Skeletal muscle satellite cell (primary cell): ENCODE results near the gene LGALS9.
"Not testable (repeated sequence)": the region's sequence is repeated elsewhere in the genome, so short reads cannot be mapped to it uniquely, and the experiment has no call there.

Source experiments
- H3K27me3 ChIP-seq: 2 replicates; pipeline ENCODE4 v1.7.0; 2013; ENCODE audit warnings: low read length; ENCODE audit not compliant: control insufficient read depth, insufficient read depth
- H3K36me3 ChIP-seq: 2 replicates; pipeline ENCODE4 v1.7.0; 2013; ENCODE audit warnings: mild to moderate bottlenecking, control low read depth, low read length; ENCODE audit not compliant: insufficient read depth
- H3K4me1 ChIP-seq: 2 replicates; pipeline ENCODE4 v1.7.0; 2013; ENCODE audit warnings: low read length; ENCODE audit not compliant: control insufficient read depth, insufficient read depth
- H3K4me2 ChIP-seq: 2 replicates; pipeline ENCODE4 v1.7.0; 2013; ENCODE audit warnings: mild to moderate bottlenecking, low read length
- H3K4me3 ChIP-seq: 2 replicates; pipeline ENCODE4 v1.7.0; 2013; ENCODE audit warnings: low read length
- H3K9ac ChIP-seq: 2 replicates; pipeline ENCODE4 v1.7.0; 2013; ENCODE audit warnings: mild to moderate bottlenecking, low read depth, low read length, moderate library complexity
- H3K9me3 ChIP-seq: replicated peaks from 2 replicates; pipeline ENCODE4 v1.7.0; 2013; ENCODE audit warnings: mild to moderate bottlenecking, control low read depth, low read length

The LGALS9 gene

GRCh38 chr17:27620721-27621120 lies 10.3 kb upstream of the LGALS9 start:
- no peak overlapping the region for H3K4me3 ChIP-seq
- H3K9ac ChIP-seq, result no peak overlapping the region
- H3K4me1 ChIP-seq, result no peaks in the 10 kb centered on the region
- peaks cover 5% of the 10 kb centered on the region for H3K27me3 ChIP-seq
- no peaks in the 10 kb centered on the region for H3K9me3 ChIP-seq
- no peak overlapping the region for H3K4me2 ChIP-seq
- H3K36me3 ChIP-seq, result no peaks in the 10 kb centered on the region

DNA sequence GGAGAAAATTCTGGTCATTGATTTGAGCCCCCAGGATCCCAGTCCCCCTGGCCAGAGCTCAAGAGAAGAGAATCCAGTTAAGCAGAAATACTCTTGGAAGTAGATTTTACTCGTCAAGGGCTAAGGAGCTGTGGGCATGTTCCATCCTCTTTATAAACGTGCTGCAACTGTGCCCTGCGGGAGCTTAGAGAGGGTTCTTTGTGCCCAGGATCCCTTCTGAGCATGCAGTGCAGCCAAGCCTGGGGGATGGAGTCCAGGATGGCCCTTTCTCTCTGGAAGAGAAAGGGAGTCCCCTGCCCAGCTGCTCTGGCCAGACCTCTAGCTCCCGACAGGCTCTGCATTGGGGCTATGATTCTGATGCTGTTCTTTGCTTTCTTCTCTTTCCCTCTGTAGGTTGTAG lies 9.5 kb upstream of the LGALS9 start:
- Histone ChIP-seq H3K4me3 (no peak overlapping the region), H3K27me3 (peaks cover 5% of the 10 kb centered on the region), H3K9ac (no peak overlapping the region), H3K9me3 (no peaks in the 10 kb centered on the region), H3K4me1 (no peaks in the 10 kb centered on the region), H3K36me3 (no peaks in the 10 kb centered on the region), H3K4me2 (no peak overlapping the region)

- Histone ChIP-seq H3K36me3 (no peaks in the 10 kb centered on the region), H3K9ac (no peak overlapping the region), H3K4me1 (no peaks in the 10 kb centered on the region)
Observed at GRCh38 chr17:27621942-27622559, 8.9 kb upstream of the LGALS9 start.

GRCh38 chr17:27622986-27623385 lies 8.0 kb upstream of the LGALS9 start:
- no peaks in the 10 kb centered on the region for H3K36me3 ChIP-seq
- H3K4me3 ChIP-seq, result no peak overlapping the region
- H3K4me2 ChIP-seq, result no peak overlapping the region
- H3K27me3 ChIP-seq, result peaks cover 5% of the 10 kb centered on the region
- no peaks in the 10 kb centered on the region for H3K4me1 ChIP-seq
- no peak overlapping the region for H3K9ac ChIP-seq
- H3K9me3 ChIP-seq, result no peaks in the 10 kb centered on the region

More at GRCh38 chr17:27621942-27622559, 8.9 kb upstream of the LGALS9 start:
- Histone ChIP-seq H3K27me3 (peaks cover 5% of the 10 kb centered on the region), H3K9me3 (no peaks in the 10 kb centered on the region), H3K4me3 (no peak overlapping the region), H3K4me2 (no peak overlapping the region)

DNA sequence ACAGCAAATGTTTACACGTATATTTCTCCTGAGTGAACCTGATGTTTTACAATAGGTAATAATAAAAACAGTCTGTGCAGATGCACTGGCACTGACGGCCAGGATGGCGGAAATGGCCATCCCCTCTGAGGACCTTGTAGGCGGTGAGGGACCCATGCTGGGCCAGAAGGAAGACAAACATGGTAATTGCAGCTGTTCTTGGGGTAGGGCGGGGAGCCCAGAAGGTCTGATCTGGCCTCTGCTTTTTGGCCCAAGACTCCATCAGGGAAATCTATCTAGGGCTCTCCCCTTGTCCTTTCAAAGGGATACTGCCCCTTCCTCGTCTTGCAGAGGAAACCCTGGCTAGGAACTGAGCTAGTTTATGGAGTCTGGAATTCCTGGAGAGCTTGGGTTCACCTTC lies 7.4 kb upstream of the LGALS9 start:
- no peak overlapping the region for H3K4me2 ChIP-seq
- no peaks in the 10 kb centered on the region for H3K9me3 ChIP-seq
- no peaks in the 10 kb centered on the region for H3K36me3 ChIP-seq
- H3K4me1 ChIP-seq, result no peaks in the 10 kb centered on the region
- no peak overlapping the region for H3K9ac ChIP-seq
- peaks cover 5% of the 10 kb centered on the region for H3K27me3 ChIP-seq
- H3K4me3 ChIP-seq, result no peak overlapping the region

DNA sequence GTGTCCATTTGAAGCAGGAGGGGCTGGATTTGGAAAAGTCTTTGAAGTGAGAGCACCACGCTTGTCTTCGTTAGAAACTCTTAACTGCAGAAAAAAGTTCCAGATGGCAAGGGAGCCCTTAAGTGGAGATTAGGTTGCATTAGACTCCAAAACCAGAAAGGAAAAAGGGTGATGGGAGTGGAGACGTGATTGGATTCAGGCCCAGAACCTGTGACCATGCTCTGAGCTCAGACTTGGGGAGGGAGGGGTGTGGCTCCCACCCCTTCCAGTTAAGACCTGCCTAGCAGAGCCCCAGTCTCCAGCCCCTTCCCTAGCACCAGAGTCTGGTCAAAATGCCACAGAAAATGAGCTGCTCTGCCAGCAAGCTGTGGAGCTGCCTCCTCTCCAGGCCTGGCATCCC lies 6.4 kb upstream of the LGALS9 start:
- Histone ChIP-seq H3K27me3 (peaks cover 5% of the 10 kb centered on the region), H3K36me3 (no peaks in the 10 kb centered on the region), H3K9ac (no peak overlapping the region), H3K4me3 (no peak overlapping the region), H3K4me2 (no peak overlapping the region), H3K9me3 (no peaks in the 10 kb centered on the region), H3K4me1 (no peaks in the 10 kb centered on the region)

DNA sequence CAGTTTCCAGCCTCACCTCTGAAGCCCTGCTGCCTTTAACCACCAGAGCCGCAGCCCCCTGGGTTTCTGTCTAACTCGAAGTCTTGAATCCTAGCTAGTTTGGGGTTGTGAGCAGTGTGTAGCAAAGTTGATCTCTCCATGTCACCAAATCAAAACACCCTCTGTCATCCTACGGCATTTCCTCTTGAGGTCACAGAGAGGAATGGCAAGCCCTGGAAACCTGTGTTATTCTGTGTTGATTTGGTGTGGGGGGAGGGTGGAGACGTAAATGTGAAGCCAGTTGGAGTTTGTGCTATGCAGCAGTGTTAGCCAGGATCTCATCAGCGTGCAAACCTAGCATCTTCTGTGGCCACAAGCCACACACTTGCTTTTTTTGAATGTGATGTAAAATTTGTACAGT lies 5.1 kb upstream of the LGALS9 start:
- H3K9me3 ChIP-seq, result no peaks in the 10 kb centered on the region
- H3K4me1 ChIP-seq, result no peaks in the 10 kb centered on the region
- H3K4me2 ChIP-seq, result no peak overlapping the region
- H3K9ac ChIP-seq, result no peak overlapping the region
- peaks cover 5% of the 10 kb centered on the region for H3K27me3 ChIP-seq
- H3K36me3 ChIP-seq, result no peaks in the 10 kb centered on the region
- no peak overlapping the region for H3K4me3 ChIP-seq

DNA sequence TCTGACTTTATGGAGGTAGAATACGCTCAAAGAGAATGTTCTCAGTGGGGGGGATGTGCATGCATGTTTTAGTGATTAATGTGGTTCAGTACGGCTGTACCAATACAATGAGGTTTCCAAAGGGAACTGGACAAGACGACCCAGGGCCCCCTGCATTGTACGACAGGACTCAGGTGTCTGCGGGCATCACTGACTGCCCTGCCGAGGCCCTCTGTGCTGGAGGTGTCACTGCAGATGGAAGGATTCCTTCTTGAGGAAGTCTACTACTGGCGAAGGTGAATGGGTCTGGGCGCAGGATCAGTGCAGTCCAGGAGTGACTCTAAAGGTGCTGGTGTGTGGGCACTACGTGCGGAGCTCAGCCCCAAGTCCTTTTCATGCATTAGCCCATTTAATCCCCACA lies 3.5 kb upstream of the LGALS9 start:
- Histone ChIP-seq H3K9me3 (no peaks in the 10 kb centered on the region), H3K27me3 (peaks cover 5% of the 10 kb centered on the region), H3K9ac (no peak overlapping the region), H3K36me3 (no peaks in the 10 kb centered on the region), H3K4me1 (no peaks in the 10 kb centered on the region), H3K4me2 (no peak overlapping the region), H3K4me3 (no peak overlapping the region)

- Histone ChIP-seq H3K9me3 (no peaks in the 10 kb centered on the region), H3K4me2 (no peak overlapping the region), H3K27me3 (no peaks in the 10 kb centered on the region), H3K4me1 (peaks cover 2% of the 10 kb centered on the region), H3K4me3 (no peak overlapping the region), H3K9ac (no peak overlapping the region), H3K36me3 (no peaks in the 10 kb centered on the region)
Observed at GRCh38 chr17:27628376-27628775, 2.6 kb upstream of the LGALS9 start.

DNA sequence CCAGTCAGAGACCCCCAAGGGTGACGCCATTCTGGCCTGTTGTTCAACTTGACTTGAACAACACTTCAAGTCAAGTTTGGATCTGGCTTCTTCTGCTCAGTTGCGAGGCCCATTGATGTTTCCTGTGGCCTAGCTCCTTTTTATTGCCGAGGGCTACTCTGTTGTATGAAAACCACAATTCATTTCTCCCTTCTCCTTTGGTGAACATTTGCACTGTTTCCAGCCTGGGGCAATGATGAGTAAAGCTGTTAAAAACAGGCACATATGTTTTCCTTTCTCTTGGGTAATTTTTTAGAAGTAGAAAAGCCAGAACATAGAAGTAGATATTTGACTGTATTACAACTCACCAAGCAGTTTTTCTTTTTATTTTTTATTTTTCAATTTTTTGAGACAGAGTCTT lies 1.7 kb upstream of the LGALS9 start:
- H3K9me3 ChIP-seq, H3K4me1 ChIP-seq, H3K4me2 ChIP-seq, H3K4me3 ChIP-seq, H3K9ac ChIP-seq, H3K36me3 ChIP-seq, H3K27me3 ChIP-seq: not testable (repeated sequence)

DNA sequence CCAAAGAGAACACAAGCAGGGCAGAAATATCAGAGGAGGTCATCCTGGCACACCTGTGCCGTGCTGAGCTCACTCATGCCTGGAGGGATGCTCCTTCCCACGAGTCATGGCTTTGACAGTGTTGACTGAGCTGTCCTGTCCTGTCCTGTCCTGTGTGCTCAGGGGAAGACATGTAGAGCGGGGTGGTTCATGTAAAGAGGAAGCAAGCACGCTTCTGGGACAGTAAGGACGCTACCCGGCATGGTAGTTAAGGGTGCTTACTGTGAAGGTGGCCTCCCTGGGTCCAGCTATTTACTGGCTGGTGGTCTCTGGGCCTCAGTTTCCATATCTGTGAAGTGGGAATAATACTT lies 398 bp downstream of the LGALS9 start:
- H3K4me1 ChIP-seq, result peaks cover 6% of the 10 kb centered on the region
- H3K4me2 ChIP-seq, result no peak overlapping the region
- H3K9me3 ChIP-seq, result no peaks in the 10 kb centered on the region
- no peaks in the 10 kb centered on the region for H3K36me3 ChIP-seq
- H3K4me3 ChIP-seq, result no peak overlapping the region
- no peak overlapping the region for H3K9ac ChIP-seq
- no peaks in the 10 kb centered on the region for H3K27me3 ChIP-seq

DNA sequence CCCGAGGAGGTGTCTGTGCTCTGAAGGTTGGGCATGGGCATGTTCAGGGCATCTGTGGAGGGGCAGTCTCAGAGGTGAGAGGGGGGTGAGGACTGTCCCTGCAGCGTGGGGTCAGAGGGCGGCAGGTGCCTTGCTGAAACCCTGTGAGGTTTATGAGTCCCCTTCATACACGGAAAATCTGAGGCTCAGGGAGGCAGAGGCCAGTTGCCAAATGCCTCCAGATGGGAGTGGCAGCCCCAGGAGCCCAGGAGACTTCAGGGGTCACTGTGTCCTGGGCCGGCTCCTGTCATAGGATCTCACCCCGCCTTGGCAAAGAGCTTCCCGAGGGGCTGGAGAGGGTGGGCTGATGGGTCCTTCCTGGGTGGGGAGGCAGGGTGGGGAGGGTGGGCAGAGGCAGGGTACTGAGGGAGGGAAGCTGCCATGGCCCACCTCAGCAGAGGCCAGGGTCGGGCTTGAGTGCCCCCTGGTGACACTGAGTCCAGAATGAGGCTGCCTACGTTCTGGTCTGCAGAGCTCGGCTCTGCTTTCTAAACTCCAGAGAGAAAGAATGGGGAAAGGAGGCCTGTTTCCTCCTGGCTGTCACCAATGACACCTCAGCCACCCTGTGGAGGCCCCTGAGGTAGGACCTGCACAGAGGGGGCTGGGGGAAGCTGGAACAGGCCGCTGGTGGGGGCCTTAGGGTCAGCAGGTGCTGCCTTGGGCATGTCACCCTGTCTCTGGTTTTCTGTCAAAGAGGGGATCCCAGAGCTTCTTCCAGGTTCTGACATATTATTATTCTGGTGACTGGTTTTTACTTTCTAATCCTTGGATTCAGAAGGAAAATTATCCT lies 1.1 kb downstream of the LGALS9 start:
- Histone ChIP-seq H3K4me3 (no peak overlapping the region), H3K9ac (no peak overlapping the region), H3K4me1 (peaks cover 6% of the 10 kb centered on the region), H3K27me3 (no peaks in the 10 kb centered on the region), H3K36me3 (no peaks in the 10 kb centered on the region), H3K4me2 (no peak overlapping the region), H3K9me3 (no peaks in the 10 kb centered on the region)
